ENCODE measurements around the gene RNF150.
"Not testable (repeated sequence)": the region's sequence is repeated elsewhere in the genome, so short reads cannot be mapped to it uniquely, and the experiment has no call there.

- not testable (repeated sequence) for TF ChIP-seq POLR2A, CTCF (IDR thresholded peaks at IDR 0.05)
Observed at GRCh38 chr4:141165001-141165400, 31.7 kb upstream of the RNF150 start.

Data from vagina (tissue), 2 donors.